Measurements from ENCODE around the gene RGL1. TPM values are rescaled to one million over a fixed set of nuclear protein-coding genes. Genes with fewer than 3 reads are reported as not detected.

The RGL1 gene
- total RNA-seq = 20.9 to 37.9 TPM (median 21.1 TPM) in 3 replicates
- long read RNA-seq, full-length matches to known transcripts = 14 of 29 reads
- long read RNA-seq, partial matches to known transcripts = 7 of 29 reads
- long read RNA-seq, other reads (novel, unspliced or antisense) = 8 of 29 reads

- DNase-seq (ENCODE audit: low spot score) = no peak
- Mint-ChIP-seq H3K36me3 (ENCODE audit: low read depth) (peaks cover 8% of the 10 kb centered on the region), H3K27me3 (ENCODE audit: low read depth) (no peaks in the 10 kb centered on the region), H3K27ac (ENCODE audit: unreplicated experiment) (peak within 1 kb of the TSS; percentile 94), H3K9me3 (ENCODE audit: low read depth) (peaks cover 7% of the 10 kb centered on the region), H3K4me1 (ENCODE audit: low read depth) (peaks cover 48% of the 10 kb centered on the region), H3K4me3 (ENCODE audit: unreplicated experiment) (peak within 1 kb of the TSS; percentile 93)
- no peak for TF ChIP-seq CTCF (IDR thresholded peaks at IDR 0.05)
Observed at GRCh38 chr1:183804916-183805841, at the start of gene RGL1. Gene RGL1 (plus strand): TSS chr1:183805120. CDS start chr1:183805298, 178 bp downstream.

- Mint-ChIP-seq H3K27ac (ENCODE audit: unreplicated experiment) (peak overlapping the region; percentile 60), H3K9me3 (ENCODE audit: low read depth) (peaks cover 18% of the 10 kb centered on the region), H3K36me3 (ENCODE audit: low read depth) (peaks cover 10% of the 10 kb centered on the region), H3K27me3 (ENCODE audit: low read depth) (no peaks in the 10 kb centered on the region), H3K4me3 (ENCODE audit: unreplicated experiment) (no peak overlapping the region), H3K4me1 (ENCODE audit: low read depth) (peaks cover 18% of the 10 kb centered on the region)
- TF ChIP-seq CTCF (IDR thresholded peaks at IDR 0.05) = no peak
- no peak for DNase-seq (ENCODE audit: low spot score)
Observed at GRCh38 chr1:183756326-183756725, 48.6 kb upstream of the RGL1 start.

GRCh38 chr1:183757061-183757460, 47.9 kb upstream of the RGL1 start:
- no peak for DNase-seq (ENCODE audit: low spot score)
- peak overlapping the region; percentile 2 for H3K4me3 Mint-ChIP-seq (ENCODE audit: unreplicated experiment)
- H3K4me1 Mint-ChIP-seq (ENCODE audit: low read depth) = peaks cover 18% of the 10 kb centered on the region
- H3K27ac Mint-ChIP-seq (ENCODE audit: unreplicated experiment) = peak overlapping the region; percentile 60
- no peak for TF ChIP-seq CTCF (IDR thresholded peaks at IDR 0.05)
- H3K9me3 Mint-ChIP-seq (ENCODE audit: low read depth) = peaks cover 14% of the 10 kb centered on the region
- H3K27me3 Mint-ChIP-seq (ENCODE audit: low read depth) = no peaks in the 10 kb centered on the region
- H3K36me3 Mint-ChIP-seq (ENCODE audit: low read depth) = peaks cover 6% of the 10 kb centered on the region

- no peak for TF ChIP-seq CTCF (IDR thresholded peaks at IDR 0.05)
- Mint-ChIP-seq H3K27ac (ENCODE audit: unreplicated experiment) (no peak overlapping the region), H3K9me3 (ENCODE audit: low read depth) (peaks cover 17% of the 10 kb centered on the region), H3K36me3 (ENCODE audit: low read depth) (peaks cover 2% of the 10 kb centered on the region), H3K4me1 (ENCODE audit: low read depth) (peaks cover 18% of the 10 kb centered on the region), H3K4me3 (ENCODE audit: unreplicated experiment) (no peak overlapping the region), H3K27me3 (ENCODE audit: low read depth) (no peaks in the 10 kb centered on the region)
- no peak for DNase-seq (ENCODE audit: low spot score)
Observed at GRCh38 chr1:183758913-183759312, 46.0 kb upstream of the RGL1 start.

- Mint-ChIP-seq H3K36me3 (ENCODE audit: low read depth) (peaks cover 8% of the 10 kb centered on the region), H3K4me1 (ENCODE audit: low read depth) (peaks cover 18% of the 10 kb centered on the region), H3K4me3 (ENCODE audit: unreplicated experiment) (no peak overlapping the region), H3K27me3 (ENCODE audit: low read depth) (no peaks in the 10 kb centered on the region), H3K9me3 (ENCODE audit: low read depth) (peaks cover 27% of the 10 kb centered on the region), H3K27ac (ENCODE audit: unreplicated experiment) (no peak overlapping the region)
- no peak for TF ChIP-seq CTCF (IDR thresholded peaks at IDR 0.05)
- DNase-seq (ENCODE audit: low spot score) = no peak
Observed at GRCh38 chr1:183760661-183761060, 44.3 kb upstream of the RGL1 start.

Measured in chondrocyte (in vitro differentiated cells).